ENCODE results near the gene KCNQ1.

KCNQ1 gene

GRCh38 chr11:2592559-2593392, 148.0 kb downstream of the KCNQ1 start:
- no peaks in the 10 kb centered on the region for H3K79me2 ChIP-seq (ENCODE audit: insufficient read depth, low read length)
- H3K4me1 ChIP-seq (ENCODE audit: insufficient read depth, low read length, severe bottlenecking): no peaks in the 10 kb centered on the region
- H3K36me3 ChIP-seq (ENCODE audit: insufficient read depth, low read length): no peaks in the 10 kb centered on the region
- H2AFZ ChIP-seq (ENCODE audit: low read length): no peak overlapping the region
- no peak overlapping the region for H3K4me2 ChIP-seq (ENCODE audit: low read length)
- H3K27ac ChIP-seq (ENCODE audit: low read depth, low read length, poor library complexity, severe bottlenecking): no peak overlapping the region
- no peaks in the 10 kb centered on the region for H4K20me1 ChIP-seq (ENCODE audit: insufficient read depth, low read length)
- no peaks in the 10 kb centered on the region for H3K9me3 ChIP-seq (ENCODE audit: low read length)
- no peaks in the 10 kb centered on the region for H3K9me2 ChIP-seq (ENCODE audit: low read depth, low read length)
- 0 out of 2 replicates have a peak, but pooled peaks cover 10% of the 10 kb centered on the region for H3K27me3 ChIP-seq (ENCODE audit: insufficient read depth, low read length)
- H3K4me3 ChIP-seq (ENCODE audit: low read depth, low read length, poor library complexity, severe bottlenecking): no peak overlapping the region
- no peak overlapping the region for H3K9ac ChIP-seq (ENCODE audit: low read length)
- no peak for TF ChIP-seq EZH2 (IDR thresholded peaks at IDR 0.05; ENCODE audit: borderline replicate concordance, low read length)
- TF ChIP-seq, protein P1, sequence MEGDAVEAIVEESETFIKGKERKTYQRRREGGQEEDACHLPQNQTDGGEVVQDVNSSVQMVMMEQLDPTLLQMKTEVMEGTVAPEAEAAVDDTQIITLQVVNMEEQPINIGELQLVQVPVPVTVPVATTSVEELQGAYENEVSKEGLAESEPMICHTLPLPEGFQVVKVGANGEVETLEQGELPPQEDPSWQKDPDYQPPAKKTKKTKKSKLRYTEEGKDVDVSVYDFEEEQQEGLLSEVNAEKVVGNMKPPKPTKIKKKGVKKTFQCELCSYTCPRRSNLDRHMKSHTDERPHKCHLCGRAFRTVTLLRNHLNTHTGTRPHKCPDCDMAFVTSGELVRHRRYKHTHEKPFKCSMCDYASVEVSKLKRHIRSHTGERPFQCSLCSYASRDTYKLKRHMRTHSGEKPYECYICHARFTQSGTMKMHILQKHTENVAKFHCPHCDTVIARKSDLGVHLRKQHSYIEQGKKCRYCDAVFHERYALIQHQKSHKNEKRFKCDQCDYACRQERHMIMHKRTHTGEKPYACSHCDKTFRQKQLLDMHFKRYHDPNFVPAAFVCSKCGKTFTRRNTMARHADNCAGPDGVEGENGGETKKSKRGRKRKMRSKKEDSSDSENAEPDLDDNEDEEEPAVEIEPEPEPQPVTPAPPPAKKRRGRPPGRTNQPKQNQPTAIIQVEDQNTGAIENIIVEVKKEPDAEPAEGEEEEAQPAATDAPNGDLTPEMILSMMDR (IDR thresholded peaks at IDR 0.05; ENCODE audit: low read length): no peak
- H3F3A ChIP-seq (ENCODE audit: insufficient read depth, low read length): no peaks in the 10 kb centered on the region

DNA sequence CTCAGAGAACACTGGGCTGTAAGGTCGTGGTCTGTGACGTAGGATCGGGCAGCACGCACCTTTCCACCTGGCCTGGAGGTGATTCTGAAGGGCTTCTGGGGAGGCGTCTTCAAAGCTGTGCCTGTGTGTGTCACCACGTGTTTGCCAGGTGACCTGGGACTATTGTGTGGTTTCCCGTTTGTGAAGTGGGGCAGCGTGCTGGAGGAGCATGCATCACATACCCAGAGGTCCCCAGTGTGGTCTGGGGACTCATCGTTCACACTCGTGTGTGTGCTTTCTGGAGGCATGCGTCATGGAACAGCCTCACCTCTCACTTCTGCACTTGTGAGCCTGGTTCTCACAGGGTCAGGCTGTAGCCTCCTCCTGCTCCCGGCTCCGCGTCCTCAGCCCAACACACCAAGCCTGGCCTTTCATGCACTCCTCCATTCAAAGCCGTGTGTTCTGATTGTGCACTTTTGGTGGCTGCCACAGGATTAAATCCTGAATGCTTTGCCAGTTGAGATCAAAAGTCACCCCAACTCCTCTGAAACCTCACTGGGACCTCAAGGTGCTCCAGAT, 148.7 kb downstream of the KCNQ1 start:
- Histone ChIP-seq H3K4me3 (ENCODE audit: low read depth, low read length, poor library complexity, severe bottlenecking) (no peak overlapping the region), H2AFZ (ENCODE audit: low read length) (no peak overlapping the region), H4K20me1 (ENCODE audit: insufficient read depth, low read length) (no peaks in the 10 kb centered on the region), H3K4me1 (ENCODE audit: insufficient read depth, low read length, severe bottlenecking) (no peaks in the 10 kb centered on the region), H3K27me3 (ENCODE audit: insufficient read depth, low read length) (peaks cover 7% of the 10 kb centered on the region; the same call in 1 of the 2 replicates), H3F3A (ENCODE audit: insufficient read depth, low read length) (no peaks in the 10 kb centered on the region), H3K27ac (ENCODE audit: low read depth, low read length, poor library complexity, severe bottlenecking) (no peak overlapping the region), H3K79me2 (ENCODE audit: insufficient read depth, low read length) (no peaks in the 10 kb centered on the region), H3K9ac (ENCODE audit: low read length) (no peak overlapping the region), H3K4me2 (ENCODE audit: low read length) (no peak overlapping the region), H3K36me3 (ENCODE audit: insufficient read depth, low read length) (no peaks in the 10 kb centered on the region; the same call in 1 of the 2 replicates), H3K9me3 (ENCODE audit: low read length) (no peaks in the 10 kb centered on the region; the same call in 1 of the 2 replicates), H3K9me2 (ENCODE audit: low read depth, low read length) (no peaks in the 10 kb centered on the region)
- no peak for TF ChIP-seq EZH2 (IDR thresholded peaks at IDR 0.05; ENCODE audit: borderline replicate concordance, low read length)
- TF ChIP-seq, protein P1 (IDR thresholded peaks at IDR 0.05; ENCODE audit: low read length): no peak

GRCh38 chr11:2594267-2594666, 149.5 kb downstream of the KCNQ1 start:
- Histone ChIP-seq H3K36me3 (ENCODE audit: insufficient read depth, low read length) (no peaks in the 10 kb centered on the region; the same call in 1 of the 2 replicates), H3K27me3 (ENCODE audit: insufficient read depth, low read length) (peaks cover 7% of the 10 kb centered on the region; the same call in 1 of the 2 replicates)

More at GRCh38 chr11:2594267-2594666, 149.5 kb downstream of the KCNQ1 start:
- Histone ChIP-seq H4K20me1 (ENCODE audit: insufficient read depth, low read length) (no peaks in the 10 kb centered on the region), H3K4me3 (ENCODE audit: low read depth, low read length, poor library complexity, severe bottlenecking) (no peak overlapping the region), H3K79me2 (ENCODE audit: insufficient read depth, low read length) (no peaks in the 10 kb centered on the region), H3K4me1 (ENCODE audit: insufficient read depth, low read length, severe bottlenecking) (no peaks in the 10 kb centered on the region), H3K4me2 (ENCODE audit: low read length) (no peak overlapping the region), H3K9me3 (ENCODE audit: low read length) (no peaks in the 10 kb centered on the region; the same call in 1 of the 2 replicates), H3K9me2 (ENCODE audit: low read depth, low read length) (no peaks in the 10 kb centered on the region), H2AFZ (ENCODE audit: low read length) (no peak overlapping the region), H3K9ac (ENCODE audit: low read length) (no peak overlapping the region), H3F3A (ENCODE audit: insufficient read depth, low read length) (no peaks in the 10 kb centered on the region), H3K27ac (ENCODE audit: low read depth, low read length, poor library complexity, severe bottlenecking) (no peak overlapping the region)
- no peak for TF ChIP-seq EZH2 (IDR thresholded peaks at IDR 0.05; ENCODE audit: borderline replicate concordance, low read length)
- TF ChIP-seq, protein P1 (IDR thresholded peaks at IDR 0.05; ENCODE audit: low read length): no peak
